ENCODE measurements around the gene PALLD. TPM values are rescaled to one million over a fixed set of nuclear protein-coding genes. Genes with fewer than 3 reads are reported as not detected.
A peak's percentile ranks its signal among the peaks of the same experiment; 100 is the strongest.

The PALLD gene
- total RNA-seq, 4 donors from 2014 or later: 58.5 to 164 (median 84.2) TPM

- DNase-seq (ENCODE audit: low spot score) (no peak), ATAC-seq (ENCODE audit: low FRiP score) (no peak)
- no peak for TF ChIP-seq CTCF (IDR thresholded peaks at IDR 0.05)
These were observed 136.6 kb downstream of the PALLD start for GRCh38 chr4:168633496-168633895.

GRCh38 chr4:168634276-168634802 is 137.5 kb downstream of the PALLD start:
- no peak for ATAC-seq (ENCODE audit: low FRiP score)
- no peak for DNase-seq (ENCODE audit: low spot score)
- TF ChIP-seq CTCF (IDR thresholded peaks at IDR 0.05): no peak

GRCh38 chr4:168636040-168636439 is 139.2 kb downstream of the PALLD start:
- no peak for TF ChIP-seq CTCF (IDR thresholded peaks at IDR 0.05)
- no peak for DNase-seq (ENCODE audit: low spot score)
- no peak for ATAC-seq (ENCODE audit: low FRiP score)

GRCh38 chr4:168636506-168637196 is 139.8 kb downstream of the PALLD start:
- ATAC-seq (ENCODE audit: low FRiP score): peak; percentile 26

GRCh38 chr4:168637872-168638756 is 141.3 kb downstream of the PALLD start:
- DNase-seq (ENCODE audit: low spot score) (no peak), ATAC-seq (ENCODE audit: low FRiP score) (no peak)
- TF ChIP-seq CTCF (IDR thresholded peaks at IDR 0.05): no peak

More at GRCh38 chr4:168636506-168637196, 139.8 kb downstream of the PALLD start:
- no peak for DNase-seq (ENCODE audit: low spot score)
- no peak for TF ChIP-seq CTCF (IDR thresholded peaks at IDR 0.05)

GRCh38 chr4:168639914-168640313 is 143.1 kb downstream of the PALLD start:
- TF ChIP-seq CTCF (IDR thresholded peaks at IDR 0.05): no peak

More at GRCh38 chr4:168639914-168640313, 143.1 kb downstream of the PALLD start:
- ATAC-seq (ENCODE audit: low FRiP score): no peak
- no peak for DNase-seq (ENCODE audit: low spot score)
